GM12872 (cell line): ENCODE results near the gene JPH4.

Experiments used
- TF ChIP-seq, protein P1 (sequence below): IDR thresholded peaks from 3 replicates; pipeline ENCODE4 v1.5.1; 2011; ENCODE audit warnings: low read depth, mild to moderate bottlenecking, low read length, moderate library complexity; ENCODE audit not compliant: insufficient read depth

The JPH4 gene

DNA sequence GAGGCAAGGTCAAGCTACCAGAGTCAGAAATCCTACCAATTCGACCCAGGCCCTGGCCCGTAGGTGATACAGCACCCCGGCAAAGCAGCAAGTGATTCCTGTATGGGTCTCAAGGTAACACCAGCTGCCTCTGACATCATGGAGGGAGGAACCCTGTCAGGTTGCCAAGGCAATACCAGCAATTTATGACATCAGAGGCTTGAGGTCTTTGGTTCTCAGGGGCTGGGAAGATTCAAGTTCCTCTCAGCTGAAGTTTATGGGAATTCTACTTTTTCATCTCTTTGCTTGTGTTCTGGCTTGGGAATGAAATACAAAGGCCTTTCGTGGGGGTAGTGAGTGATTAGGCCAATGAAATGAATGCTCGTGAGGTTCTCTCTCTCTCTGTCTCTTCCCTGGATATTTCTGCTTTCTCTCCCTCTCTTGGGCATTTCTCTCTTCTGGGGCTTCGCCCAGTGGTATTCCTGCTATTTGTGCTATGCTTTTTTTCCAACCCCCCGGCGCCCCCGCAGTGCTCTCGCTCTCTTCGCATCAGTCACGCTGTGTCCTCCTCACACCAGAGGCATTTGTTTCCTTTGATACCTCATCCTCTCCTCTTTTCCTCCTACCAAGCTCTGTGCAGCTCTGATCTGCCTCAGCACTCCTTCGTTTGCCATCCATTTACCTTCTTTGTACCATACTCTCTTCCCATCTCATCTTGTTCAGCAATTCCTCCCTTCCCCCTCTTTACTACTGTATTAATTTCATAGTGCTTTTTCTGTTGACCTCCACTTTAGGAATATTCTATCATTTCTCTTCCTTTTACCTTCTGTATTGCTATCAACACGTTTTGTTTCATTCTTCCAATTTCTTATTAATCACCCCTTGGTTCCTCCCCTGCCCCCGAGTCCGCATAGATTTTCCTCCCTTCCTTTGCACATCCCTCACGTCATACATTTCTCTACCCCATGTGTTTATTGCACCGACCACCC is 30.0 kb downstream of the JPH4 start:
- TF ChIP-seq, protein P1, sequence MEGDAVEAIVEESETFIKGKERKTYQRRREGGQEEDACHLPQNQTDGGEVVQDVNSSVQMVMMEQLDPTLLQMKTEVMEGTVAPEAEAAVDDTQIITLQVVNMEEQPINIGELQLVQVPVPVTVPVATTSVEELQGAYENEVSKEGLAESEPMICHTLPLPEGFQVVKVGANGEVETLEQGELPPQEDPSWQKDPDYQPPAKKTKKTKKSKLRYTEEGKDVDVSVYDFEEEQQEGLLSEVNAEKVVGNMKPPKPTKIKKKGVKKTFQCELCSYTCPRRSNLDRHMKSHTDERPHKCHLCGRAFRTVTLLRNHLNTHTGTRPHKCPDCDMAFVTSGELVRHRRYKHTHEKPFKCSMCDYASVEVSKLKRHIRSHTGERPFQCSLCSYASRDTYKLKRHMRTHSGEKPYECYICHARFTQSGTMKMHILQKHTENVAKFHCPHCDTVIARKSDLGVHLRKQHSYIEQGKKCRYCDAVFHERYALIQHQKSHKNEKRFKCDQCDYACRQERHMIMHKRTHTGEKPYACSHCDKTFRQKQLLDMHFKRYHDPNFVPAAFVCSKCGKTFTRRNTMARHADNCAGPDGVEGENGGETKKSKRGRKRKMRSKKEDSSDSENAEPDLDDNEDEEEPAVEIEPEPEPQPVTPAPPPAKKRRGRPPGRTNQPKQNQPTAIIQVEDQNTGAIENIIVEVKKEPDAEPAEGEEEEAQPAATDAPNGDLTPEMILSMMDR = no peak

DNA sequence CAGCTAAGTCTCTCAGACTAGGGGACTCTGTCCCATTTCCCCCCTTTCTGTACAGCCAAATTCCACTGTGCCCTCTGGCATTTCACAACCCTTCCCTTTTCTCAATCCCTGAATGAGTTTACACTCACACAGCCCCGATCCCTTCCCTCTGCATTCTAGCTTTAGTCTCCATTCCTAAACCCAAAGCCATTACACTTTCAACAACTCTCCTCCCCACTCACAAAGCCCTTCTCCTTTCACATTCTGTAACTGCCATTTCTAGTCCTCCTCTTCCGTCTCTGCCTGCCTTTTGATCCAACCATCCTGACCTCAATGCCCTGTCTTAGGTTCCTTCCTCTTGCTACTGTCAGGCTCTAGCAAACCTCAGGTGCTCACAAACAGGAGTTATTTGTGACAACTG is 30.7 kb downstream of the JPH4 start:
- TF ChIP-seq, protein P1 = no peak

DNA sequence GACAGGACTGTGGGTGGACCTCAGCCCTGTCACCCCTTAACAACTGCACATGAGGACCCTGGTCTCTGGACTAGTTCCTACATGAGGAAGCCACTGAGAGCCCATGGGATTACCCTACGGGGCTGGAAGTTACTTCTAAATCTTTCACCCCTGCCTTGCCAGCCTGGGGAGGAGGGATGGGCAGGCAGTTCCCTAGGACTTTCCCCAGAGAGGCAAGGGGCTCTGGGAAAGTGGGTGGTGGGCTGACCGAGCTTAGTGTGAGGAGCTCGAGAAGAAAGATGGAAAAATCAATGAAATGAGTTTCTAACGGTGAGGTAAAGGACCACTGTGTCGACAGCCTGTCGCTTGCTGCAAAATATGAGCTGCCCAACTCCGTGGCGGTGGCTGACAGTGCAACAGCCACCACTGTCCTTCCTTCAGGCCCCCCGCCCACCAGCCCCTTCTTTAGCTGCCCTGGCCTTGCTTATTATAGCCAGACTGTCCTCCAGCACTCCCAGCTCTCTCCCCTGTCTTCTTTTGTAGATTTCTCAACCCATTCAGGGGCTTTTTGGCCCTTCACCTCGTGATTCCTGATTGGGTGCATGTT is 32.0 kb downstream of the JPH4 start:
- TF ChIP-seq, protein P1 = no peak

DNA sequence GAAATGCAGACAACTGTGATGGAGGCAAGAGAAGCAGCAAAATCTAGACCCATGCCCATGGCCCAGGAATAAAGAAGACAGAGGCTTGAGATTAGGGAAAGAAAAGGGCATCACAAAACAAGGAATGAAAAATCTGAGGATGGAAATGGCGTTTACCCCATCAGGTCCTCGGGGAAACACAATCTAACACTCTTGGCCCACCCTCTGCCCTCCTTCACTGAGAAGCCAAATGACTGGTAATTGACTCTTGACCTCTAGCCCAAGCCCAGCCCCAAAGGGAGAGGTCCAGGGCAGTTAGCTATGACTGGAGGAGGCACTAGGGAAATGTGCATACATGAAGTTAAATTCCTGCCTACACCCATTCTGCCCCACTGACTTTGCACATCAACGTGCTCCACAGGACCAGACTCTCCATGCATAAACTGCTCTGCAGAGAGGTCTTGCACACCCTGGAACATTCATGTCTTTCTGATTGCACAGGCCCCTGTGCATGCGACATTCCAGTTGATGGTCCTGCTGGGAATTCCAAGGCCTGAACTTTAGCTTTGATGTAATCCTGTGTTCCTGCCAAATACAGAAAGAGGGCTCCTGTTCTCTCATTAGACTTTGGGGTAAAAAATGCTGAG is 32.7 kb downstream of the JPH4 start:
- TF ChIP-seq, protein P1 = no peak

DNA sequence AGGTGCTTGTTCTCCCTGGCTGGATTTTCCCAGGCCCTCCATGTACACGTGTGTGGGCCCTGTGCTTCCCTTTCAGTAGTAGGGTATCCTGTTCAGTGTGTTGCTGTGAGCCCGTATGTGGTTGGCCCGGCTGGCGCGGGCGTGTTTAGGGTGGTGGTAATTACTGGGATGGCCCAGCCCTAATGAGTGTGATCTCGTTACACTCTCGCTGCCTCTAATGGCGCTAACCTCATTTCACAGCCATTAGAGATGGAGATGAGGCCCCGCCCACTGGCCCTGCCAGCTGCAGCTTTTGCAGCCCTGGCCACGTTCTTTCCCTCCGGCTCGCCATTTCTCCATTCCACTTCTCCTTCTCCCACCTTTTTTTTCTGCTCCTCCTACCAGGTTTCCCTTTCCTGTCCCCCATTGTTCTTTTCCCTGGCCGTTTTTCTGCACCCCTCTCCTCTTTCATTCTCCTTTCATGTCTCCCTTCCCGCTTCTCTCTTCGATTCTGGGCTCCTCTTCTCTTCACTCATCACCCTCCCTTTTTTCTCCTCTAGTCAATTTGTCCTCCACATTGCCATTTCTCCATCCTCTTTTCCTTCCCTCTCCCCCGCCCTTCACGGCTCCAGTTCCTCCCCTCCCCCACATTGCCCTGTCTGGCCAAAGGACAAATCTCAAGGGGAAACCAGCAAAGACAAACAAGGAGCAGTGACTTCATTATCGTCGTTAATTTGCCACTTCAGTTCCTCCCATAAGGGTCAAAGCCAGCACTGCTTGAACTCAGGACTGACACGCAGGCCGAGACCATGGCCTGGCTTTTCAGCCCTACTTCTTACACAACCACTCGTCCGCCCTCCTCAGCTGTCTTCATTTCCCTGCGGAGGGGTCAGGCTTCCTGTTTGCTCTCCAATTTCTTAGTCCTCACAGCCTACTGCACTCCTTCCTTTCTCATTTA is 33.8 kb downstream of the JPH4 start:
- TF ChIP-seq, protein P1 = no peak

DNA sequence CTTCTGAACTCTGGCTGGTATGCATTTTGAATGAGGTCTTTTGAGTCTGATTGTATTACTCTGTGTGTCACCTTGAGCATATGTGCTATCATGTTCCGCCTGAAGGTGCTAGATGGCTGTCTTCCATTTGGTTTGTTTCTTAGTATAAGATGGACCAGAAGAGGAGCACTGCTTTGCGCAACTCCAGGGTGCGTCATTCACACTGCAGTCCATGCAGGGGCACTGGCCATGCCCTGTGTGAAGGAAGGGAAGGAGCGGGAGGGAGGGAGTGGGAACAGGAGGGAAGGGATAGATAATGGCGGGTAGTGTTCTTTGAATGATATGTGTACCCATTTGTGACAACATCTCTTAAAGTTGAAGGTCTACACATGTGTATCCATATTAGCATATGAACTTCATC is 35.2 kb downstream of the JPH4 start:
- TF ChIP-seq, protein P1 = no peak
